ENCODE results near the gene ENGASE.

Gene ENGASE

GRCh38 chr17:79113699-79114457 is 39.3 kb downstream of the ENGASE start:
- no peak for DNase-seq (ENCODE audit: low spot score)

GRCh38 chr17:79114458-79115301 is 40.1 kb downstream of the ENGASE start:
- peak; percentile 66 for DNase-seq (ENCODE audit: low spot score)

GRCh38 chr17:79115487-79115886 is 40.9 kb downstream of the ENGASE start:
- no peak for DNase-seq (ENCODE audit: low spot score)

- DNase-seq (ENCODE audit: low spot score) = no peak
These were observed 42.1 kb downstream of the ENGASE start for GRCh38 chr17:79116575-79117368.

GRCh38 chr17:79117905-79118487 is 43.4 kb downstream of the ENGASE start:
- no peak for DNase-seq (ENCODE audit: low spot score)

GRCh38 chr17:79118924-79119323 is 44.3 kb downstream of the ENGASE start:
- no peak for DNase-seq (ENCODE audit: low spot score)

- DNase-seq (ENCODE audit: low spot score) = no peak
These were observed 45.6 kb downstream of the ENGASE start for GRCh38 chr17:79120259-79120658.

GRCh38 chr17:79123988-79124387 is 49.4 kb downstream of the ENGASE start:
- no peak for DNase-seq (ENCODE audit: low spot score)

GRCh38 chr17:79124513-79125209 is 50.0 kb downstream of the ENGASE start:
- no peak for DNase-seq (ENCODE audit: low spot score)

- no peak for DNase-seq (ENCODE audit: low spot score)
These were observed 50.9 kb downstream of the ENGASE start for GRCh38 chr17:79125503-79125902.

- no peak for DNase-seq (ENCODE audit: low spot score)
These were observed 51.5 kb downstream of the ENGASE start for GRCh38 chr17:79126139-79126538.

GRCh38 chr17:79127534-79128135 is 53.0 kb downstream of the ENGASE start:
- no peak for DNase-seq (ENCODE audit: low spot score)

- no peak for DNase-seq (ENCODE audit: low spot score)
These were observed 54.9 kb downstream of the ENGASE start for GRCh38 chr17:79129523-79129922.

GRCh38 chr17:79130536-79131273 is 56.1 kb downstream of the ENGASE start:
- no peak for DNase-seq (ENCODE audit: low spot score)

GRCh38 chr17:79131274-79131635 is 56.6 kb downstream of the ENGASE start:
- no peak for DNase-seq (ENCODE audit: low spot score)

GRCh38 chr17:79131701-79132100 is 57.1 kb downstream of the ENGASE start:
- no peak for DNase-seq (ENCODE audit: low spot score)

- no peak for DNase-seq (ENCODE audit: low spot score)
These were observed 57.8 kb downstream of the ENGASE start for GRCh38 chr17:79132271-79133064.

GRCh38 chr17:79133214-79133613 is 58.6 kb downstream of the ENGASE start:
- DNase-seq (ENCODE audit: low spot score) = no peak

- no peak for DNase-seq (ENCODE audit: low spot score)
These were observed 59.4 kb downstream of the ENGASE start for GRCh38 chr17:79133985-79134384.

- no peak for DNase-seq (ENCODE audit: low spot score)
These were observed 60.4 kb downstream of the ENGASE start for GRCh38 chr17:79135011-79135410.

Data from LoVo (cell line).